Right lobe of liver (tissue), 4 donors: ENCODE data around the gene IL9R.

Experiments
- CTCF ChIP-seq, 4 donors: fragments of 200-600 bp in 3 of 4; fragments of 450-650 bp in 1 of 4; IDR thresholded peaks; one replicate each; pipeline versions ENCODE4 v1.5.1 to v1.8.0; 2016 to 2022; ENCODE audit warnings: antibody characterized with exemption in 4 of 4, mild to moderate bottlenecking in 2 of 4
- POLR2A ChIP-seq: fragments of 450-650 bp; IDR thresholded peaks from one replicate; pipeline ENCODE4 v1.6.1; 2017; ENCODE audit warnings: antibody characterized with exemption, mild to moderate bottlenecking
- donor health status: DM: no; HTN: no; CAD: no.
- donor health status: DM: no; HTN: no; CAD: no.
- donor health status: DM: no; HTN: yes; CAD: no.

- no peak for TF ChIP-seq CTCF (IDR thresholded peaks at IDR 0.05)
- no peak for TF ChIP-seq POLR2A
These were observed 46.2 kb upstream of the IL9R start for GRCh38 chrX:155951237-155951789.
